ENCODE measurements around the gene IRX1.

The IRX1 gene

DNA sequence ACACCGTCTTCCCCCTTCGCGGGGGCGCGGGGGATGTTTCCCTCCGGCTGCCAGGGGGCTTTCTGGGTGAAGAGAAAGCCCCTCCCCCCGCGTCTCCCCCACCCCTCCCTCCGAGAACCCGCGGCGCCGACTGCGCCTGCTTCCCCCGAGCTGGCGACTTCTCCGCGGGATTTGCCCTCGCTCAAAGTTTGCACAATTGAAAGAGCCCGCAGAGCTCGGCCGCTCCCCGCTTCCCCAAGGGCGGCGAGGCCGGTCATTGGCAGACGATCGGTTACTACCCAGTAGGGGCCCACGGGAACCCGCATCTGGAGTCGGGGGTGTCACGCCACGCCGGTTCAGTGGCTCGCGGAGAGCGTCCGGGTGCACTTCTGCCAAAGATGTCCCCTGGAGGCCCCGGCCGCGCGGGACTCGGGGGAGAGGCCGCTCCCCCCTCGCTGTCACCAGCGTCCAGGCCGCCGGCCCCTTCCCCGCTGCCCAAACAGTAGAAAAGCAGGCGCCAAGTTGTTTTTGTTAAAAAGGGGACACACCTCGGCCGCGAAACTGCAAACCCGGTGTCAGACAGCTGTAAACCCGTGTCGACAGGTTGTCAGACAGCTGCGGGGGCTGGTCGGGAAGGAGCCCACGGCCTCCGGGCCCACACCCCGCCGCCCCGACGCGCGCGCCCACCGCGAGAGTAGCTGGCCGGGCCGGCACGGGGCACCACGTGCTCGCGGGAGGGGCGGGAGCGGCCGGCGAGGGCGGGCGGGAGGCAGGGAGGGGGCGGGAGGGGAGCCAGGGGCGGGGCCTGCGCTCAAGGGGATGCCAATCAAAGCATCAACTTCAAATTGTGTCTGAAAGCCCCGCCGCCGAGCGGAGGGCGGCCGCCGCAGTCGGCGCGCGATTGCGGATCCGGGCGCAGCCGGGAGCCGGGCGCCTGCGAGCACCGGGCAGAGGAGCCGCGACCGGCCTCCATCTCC is at the start of gene IRX1:
Gene IRX1, plus strand, starts transcription at position 827 of the 956 bp plus-strand sequence. CDS start 274 bp downstream, outside the sequence.
- no peak for DNase-seq

DNA sequence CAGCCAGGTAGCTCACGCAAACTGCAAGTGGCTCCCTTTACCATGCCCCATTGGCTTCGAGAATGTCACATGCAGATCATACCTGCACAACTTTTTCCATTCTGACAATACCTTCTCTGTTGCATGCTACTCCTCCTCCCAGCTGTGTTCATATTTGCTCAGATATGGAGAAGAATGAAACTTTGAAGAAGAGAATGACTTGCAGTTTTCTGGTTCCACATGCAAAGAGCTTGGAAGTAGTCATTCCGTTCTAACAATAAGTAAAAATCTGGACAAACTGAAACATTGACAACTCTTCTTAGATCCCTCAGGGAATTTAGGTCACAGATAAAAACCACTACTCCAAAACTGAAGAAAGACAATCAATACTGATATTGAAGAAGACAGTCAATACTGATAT is 49.6 kb upstream of the IRX1 start:
- no peak for DNase-seq

DNA sequence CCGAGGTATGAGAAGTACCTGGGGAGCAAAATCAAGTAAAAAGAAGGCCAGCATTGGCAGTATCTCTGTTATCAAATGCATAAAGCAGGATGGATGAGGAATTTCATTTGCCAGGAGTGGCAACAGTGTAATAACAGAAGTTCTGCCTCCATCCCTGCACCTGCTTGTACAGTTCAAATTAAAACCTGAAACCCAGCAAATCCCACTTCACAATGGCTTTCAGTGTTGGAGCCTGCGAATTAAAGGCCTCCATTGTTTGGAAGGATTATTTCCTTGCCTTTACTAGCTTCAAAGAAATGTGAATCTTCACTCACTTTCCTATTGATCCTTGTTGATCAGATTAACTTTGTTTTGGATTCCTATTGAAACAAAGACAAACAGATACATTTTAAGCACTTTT is 31.5 kb upstream of the IRX1 start:
- no peak for DNase-seq

DNA sequence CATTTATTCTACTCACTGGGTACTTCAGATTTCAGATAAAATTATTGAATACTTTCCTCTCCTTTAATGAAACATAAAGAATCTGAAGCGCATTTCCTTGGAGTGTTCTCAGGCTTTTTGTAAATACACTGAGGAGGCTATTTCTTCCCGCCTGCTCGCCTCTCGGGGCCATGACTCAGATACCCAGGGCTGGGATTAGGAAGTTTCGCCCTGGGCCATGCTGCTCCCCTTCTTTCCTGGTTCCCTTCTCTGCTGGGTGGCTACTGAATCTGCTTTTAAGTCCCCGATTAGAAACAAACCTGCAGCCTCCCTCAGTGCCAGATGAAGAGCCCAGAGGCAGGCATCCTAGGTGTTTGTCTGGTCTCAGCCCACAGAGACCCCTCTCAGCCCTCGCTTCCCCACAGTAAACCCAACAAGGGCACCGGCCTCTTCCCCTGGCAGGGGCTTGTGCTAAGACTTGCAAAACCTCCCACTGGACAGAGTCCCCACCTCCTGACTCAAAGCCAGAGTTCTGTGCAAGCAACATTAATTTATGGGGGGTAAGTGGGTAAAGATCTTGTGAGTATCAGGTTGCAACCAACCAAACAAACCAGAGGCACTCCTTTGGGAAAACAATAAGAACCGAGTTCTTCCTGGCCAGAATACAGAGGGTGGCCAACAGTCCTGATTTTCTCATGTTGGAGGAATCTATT is 30.7 kb upstream of the IRX1 start:
- DNase-seq = no peak

DNA sequence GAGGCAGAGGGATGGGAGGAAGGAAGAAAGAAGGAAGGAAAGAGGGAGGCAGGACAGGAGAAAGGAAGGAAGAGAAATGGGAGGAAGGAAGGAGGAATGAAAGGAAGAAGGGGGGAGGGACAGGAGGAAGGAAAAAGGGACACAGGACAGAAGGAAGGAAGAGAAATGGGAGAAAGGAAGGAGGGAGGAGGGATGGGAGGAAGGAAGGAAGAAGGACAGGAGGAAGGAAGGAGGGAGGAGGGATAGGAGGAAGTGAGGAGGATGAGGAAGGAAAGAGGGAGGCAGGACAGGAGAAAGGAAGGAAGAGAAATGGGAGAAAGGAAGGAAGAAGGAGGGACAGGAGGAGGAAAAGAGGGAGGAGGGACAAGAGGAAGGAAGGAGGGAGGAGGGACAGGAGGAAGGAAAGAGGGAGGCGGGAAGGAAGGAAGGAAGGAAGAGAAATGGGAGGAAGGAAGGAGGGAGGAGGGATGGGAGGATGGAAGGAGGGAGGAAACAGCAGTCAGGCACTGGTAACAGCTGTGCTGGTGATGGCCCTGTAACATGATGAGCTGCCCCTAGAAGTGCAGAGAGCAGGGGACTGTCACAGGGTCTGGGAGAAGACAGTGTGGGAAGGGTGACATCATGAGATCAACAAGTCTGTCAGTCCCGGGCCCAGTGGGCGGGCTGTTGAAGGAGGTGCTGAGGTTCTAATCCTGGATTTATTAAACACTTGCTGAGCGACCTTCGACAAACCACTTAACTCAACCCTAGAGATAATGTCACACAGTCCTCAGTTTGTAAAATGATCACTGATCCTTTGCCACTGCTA is 10.7 kb upstream of the IRX1 start:
- no peak for DNase-seq

DNA sequence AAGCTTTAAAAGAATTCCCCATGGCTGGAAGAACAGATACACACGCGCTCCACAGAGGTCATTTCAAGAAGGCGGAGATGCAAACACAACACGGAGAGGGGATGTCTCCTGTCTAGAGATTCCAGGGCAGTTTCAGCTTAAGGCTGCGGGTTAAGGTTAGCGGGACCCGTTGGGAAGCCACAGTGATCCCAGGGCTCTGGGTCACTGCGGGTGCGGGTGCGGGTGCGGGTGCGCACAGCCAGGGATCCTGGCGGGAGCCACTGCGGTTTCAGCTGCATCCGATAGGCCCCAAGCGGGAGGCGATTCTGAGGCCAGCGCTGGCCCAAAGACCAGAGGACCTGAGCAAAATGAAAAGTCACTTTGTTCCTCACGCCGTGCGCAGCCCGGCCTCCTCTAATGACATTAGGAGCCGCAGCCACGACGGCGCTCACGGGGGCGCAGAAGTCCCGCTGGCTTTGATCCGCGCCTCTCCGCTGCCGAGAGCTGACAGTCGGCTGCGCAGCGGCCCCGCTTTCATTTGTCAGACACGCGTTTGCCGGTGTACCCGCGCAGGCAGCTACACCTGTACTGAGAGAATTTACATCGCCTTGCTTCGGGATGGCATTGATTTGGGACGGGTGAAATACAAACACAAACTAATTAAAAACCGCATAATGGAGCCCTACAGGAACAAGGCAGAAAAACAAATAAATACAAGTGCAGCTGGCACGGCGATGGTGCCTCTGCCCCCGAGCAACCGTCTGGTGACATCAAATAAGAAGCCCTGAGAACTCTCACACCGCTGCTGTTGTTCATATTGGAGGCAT is 5.3 kb upstream of the IRX1 start:
- DNase-seq = no peak

DNA sequence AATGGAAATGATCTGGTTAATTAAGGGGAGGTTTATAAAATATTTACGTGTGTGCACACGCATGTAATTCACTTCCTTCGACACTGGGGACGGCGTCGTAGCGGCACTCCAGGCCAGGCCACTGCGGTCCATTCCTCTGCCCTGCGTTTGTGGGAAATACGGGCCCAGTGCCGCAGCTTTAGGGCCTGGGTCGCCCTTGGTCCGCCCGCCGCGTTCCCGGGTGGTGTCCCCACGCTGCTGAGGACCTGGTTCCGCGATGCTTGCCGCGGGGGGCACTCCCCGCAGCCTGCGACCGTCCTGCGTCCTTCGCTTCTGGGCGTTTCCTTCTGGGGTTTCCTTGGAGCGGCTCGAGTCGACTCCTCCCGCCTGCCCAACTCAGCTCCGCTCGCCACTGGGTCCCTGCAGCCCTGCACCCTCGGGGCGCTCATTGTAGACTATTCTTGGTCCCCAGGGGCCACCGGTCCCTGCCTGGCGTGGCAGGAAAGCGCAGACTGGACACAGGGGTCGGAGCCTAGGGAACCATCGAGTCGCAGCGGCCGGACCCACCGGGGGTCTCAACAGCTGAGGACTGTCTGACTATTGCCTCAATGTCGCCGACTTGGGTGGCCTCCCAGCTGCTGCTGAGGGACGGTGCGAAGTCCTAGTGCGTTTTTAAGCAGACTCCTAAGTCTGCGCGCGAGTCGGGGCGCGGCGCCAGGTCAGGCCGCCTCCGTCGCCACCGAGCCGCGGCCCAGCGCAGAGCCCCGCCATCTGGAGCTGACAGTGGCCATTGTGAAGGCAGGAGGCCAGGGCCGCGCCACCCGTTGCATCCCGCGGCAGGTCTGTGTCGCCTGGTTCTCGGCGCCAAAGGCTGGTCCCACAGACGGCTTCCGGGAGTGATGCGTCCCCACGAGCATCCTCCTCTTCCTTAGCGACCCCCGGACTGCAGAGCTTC is 4.4 kb upstream of the IRX1 start:
- no peak for DNase-seq

DNA sequence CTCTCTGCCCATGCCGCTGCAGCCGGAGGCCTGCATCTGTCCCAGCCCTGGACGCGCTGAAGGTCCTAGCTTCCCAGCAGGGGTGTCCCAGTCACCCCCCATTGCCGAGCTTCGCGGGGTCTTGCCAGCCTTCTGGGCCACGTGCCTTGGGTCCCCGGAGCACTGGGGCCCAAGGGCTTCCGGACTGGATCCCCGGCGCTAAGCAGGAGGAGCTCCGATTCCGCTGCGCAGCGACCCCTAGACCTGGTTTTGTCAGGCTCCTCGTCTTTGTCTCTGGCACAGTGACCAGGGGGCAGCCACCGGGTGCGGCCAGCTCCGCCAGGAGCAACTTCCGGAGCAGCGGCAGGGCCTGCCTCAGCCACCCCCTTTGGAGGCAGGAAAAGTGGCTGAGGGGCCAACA is 3.3 kb upstream of the IRX1 start:
- no peak for DNase-seq

DNA sequence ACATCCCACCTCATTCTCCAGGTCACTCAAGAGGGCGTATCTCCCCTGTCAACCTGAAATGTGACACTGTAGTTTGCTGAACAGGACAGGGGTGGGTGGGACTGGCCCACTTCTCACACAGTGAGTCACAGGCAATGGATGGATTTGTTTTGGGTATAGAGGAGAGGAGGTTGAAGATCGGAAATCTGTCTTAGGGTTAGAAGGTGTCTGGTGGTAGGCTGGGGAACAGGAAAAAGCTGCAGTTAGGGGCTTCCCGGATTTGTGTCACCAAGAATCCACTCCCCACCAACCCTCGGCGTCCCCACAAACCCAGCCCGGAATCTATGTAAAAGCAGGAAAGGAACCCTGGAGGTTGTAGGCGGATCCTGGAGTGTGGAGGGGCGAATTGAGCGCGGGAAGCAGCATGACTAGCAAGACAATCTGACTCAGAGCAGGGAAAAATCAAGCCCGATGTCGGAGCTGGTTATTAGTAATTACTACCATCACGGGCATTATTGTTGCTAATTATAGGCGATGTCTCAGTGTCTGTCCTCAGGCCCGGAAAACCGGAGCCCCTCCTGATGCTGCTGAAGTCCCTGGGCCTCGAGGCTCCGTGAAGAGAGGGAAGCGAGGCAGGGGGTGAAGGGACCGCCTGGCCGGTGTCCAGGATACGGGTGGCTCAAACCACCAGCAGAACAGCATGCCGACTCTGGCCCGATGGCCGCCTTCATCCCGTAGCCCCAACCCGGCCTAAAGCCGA is 1.7 kb upstream of the IRX1 start:
- DNase-seq = no peak

DNA sequence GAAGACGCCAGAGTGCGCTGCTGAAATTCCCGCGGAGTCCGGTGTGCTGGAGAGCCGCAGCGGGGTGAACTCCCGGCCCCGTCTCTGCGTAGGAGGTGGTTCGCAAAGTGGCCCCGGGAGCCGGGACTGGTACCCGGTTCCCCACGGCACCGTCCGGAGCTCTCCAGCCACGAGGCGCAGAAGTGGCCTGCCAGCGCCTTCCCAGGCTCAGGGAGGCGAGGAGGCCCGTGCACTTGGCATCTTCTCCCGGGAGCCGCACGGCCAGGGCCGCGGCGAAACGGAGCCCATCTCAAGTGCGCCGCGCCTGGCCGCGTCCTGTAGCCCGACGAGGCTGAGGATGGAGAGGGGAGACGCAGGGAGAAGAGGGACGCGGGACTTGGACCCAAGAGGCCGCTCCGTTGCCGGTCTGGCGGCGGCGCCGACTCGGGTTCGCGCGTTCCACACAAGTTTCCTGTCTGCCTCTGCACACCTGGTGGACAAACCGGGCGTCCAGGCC is 1.1 kb upstream of the IRX1 start:
- DNase-seq = no peak

DNA sequence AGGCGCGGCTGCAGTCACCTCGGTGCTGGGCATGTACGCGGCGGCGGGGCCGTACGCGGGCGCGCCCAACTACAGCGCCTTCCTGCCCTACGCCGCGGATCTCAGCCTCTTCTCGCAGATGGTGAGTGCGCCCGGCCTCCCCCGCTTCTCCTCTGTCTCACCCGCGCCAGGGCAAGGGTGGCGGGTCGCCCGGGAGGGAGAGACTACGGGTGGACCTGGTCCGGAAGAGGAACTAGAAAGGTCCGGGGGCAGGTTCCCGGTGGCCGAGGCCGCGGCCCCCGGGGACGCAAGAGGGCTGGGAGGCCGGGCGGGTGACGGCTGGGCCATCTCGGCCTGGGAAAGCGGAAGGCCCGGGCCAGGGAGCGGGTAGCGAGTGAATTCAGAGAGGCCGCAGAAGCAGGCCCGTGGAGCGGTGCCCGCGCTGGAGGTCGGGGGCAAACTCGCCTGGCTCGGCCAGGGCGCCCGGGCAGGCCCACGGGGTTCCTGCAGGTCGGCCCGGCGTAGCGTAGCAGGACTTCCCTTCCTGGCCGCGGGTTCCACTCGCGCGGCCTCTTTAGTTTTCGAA is 711 bp downstream of the IRX1 start:
- no peak for DNase-seq

DNA sequence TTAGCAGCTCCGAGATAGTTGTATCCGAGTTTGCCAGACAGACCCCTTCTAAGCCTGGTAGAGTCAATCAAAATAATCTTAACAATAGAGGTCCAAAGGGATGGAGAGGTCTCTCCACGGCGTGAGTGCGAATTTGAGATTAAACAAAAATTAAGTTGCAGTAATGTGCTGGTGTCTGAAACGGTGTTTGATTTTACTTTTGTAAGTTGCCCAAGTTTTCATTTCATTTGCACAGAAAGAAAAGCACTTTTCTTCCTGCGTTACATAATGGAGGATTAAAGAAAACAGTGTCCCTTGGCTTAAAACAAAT is 1.2 kb downstream of the IRX1 start:
- no peak for DNase-seq

DNA sequence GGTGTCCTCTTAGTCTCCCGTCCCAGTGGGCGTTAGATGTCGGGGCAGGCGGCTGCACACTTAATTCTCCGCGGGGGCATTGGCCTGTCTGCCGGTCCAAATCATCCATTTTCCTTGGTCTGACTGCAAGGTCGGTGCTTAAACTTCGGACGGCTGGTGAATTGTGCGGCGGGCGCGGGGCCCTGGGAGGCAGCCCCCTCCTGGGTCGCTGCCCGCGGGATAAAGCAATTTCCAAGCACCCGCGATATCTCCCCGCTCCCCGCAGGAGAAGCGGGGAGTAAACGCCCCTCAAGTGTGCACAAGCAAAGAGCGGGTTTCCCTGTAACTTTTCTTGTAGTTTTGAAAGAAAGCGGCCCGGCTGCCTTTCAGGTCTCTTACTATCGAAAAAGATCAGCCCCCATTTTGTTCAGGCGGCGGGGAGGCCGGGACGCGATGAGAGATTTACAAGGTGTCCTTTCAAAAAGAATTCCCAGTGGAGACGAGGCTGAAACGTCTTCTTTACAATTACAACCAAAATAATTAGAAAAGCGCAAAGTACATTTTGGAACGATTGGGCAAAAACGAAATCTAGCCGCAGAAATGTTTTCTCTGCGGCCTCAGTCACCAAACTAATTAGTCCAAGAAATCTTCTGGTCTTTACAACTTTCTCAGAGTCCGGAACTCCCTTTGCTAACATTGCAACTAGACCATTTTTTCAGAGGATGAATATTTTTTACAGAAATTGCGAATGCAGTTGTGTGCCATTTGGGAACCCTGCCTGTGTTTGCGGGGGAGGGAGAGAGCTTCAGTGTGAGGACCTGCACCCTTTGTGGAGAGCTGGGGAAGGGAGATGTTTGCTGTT is 1.8 kb downstream of the IRX1 start:
- no peak for DNase-seq

DNA sequence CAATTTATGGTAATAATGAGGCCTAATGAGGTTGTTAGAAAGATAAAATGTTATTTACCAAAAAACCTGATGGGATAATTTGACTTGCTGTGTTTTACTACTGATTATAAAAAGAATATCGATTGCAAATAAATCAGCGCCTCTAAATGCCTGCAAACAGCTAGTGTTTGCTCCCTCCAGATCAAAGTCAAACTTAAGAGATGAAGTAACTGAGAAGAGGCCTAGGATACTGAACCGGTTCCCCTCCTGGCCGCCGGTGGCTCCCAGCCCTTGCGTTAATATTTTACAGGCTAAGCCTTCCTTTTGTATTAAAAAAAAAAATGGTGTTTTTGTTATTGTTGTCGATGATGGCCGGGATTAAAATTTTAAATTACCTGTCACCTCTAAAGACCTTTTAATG is 2.6 kb downstream of the IRX1 start:
- DNase-seq = no peak

DNA sequence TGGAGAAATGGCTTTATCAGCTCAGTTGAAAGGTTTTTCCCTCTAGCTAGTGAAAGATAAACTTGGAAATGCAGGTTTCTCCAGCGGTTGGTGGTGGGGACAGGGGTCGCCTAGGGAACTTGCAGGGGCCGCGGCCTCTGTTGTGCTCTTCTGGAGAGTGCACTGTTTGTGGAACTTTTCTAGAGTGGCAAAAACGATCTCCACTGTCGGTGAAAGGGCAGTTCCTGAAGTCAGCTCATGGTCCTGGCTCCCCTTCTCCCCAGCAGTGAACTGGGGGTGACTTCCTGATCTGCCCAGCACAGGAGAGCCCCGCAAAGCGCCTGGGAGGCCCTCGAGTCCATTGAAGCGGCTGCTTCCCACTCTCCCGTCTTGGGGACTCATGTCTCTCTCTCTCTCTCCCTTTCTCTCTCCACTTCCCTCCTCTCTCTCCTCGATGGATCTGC is 3.2 kb downstream of the IRX1 start:
- no peak for DNase-seq

DNA sequence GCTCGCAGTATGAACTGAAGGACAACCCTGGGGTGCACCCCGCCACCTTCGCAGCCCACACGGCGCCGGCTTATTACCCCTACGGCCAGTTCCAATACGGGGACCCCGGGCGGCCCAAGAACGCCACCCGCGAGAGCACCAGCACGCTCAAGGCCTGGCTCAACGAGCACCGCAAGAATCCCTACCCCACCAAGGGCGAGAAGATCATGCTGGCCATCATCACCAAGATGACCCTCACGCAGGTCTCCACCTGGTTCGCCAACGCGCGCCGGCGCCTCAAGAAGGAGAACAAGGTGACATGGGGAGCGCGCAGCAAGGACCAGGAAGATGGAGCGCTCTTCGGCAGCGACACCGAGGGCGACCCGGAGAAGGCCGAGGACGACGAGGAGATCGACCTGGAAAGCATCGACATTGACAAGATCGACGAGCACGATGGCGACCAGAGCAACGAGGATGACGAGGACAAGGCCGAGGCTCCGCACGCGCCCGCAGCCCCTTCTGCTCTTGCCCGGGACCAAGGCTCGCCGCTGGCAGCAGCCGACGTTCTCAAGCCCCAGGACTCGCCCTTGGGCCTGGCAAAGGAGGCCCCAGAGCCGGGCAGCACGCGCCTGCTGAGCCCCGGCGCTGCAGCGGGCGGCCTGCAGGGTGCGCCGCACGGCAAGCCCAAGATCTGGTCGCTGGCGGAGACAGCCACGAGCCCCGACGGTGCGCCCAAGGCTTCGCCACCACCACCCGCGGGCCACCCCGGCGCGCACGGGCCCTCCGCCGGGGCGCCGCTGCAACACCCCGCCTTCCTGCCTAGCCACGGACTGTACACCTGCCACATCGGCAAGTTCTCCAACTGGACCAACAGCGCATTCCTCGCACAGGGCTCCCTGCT is 3.8 kb downstream of the IRX1 start:
- peak; percentile 14 for DNase-seq

DNA sequence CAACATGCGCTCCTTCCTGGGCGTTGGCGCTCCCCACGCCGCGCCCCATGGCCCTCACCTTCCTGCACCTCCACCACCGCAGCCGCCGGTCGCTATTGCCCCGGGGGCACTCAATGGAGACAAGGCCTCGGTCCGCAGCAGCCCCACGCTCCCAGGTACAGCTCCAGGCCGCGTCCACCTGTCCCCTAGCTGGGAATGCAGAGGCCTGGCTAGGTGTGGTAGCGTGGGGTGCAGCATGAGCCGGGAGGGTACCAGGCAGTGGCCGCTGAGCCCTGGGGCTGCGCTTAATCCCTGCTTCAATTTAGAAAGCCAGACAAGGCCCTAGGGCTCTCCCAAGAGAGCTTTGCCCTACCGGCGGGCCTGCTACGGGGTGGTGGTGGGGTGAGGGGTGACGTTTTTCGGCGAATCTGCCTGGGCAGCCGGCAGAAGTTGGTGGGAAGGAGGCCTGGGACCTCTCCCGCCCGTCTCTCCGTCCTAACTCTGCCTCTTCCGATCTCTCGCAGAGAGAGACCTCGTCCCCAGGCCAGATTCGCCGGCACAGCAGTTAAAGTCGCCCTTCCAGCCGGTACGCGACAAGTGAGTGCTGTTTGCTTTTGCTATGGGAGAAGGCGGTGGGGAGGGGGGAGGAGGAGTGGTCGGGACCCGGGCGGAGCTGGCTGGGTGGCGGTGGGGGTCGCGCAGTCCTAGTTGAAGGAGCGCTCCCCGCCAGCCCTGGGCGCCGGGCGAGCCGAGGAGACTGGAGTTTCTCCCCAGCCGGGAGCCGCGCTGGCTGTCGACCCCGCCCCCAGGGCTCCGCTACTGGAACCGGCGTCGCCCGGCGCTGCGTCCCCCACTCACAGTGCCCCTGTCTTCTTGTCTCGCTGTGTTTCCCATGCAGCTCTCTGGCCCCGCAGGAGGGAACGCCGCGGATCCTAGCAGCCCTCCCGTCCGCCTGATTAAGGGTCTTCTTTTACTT is 4.8 kb downstream of the IRX1 start:
- DNase-seq = no peak
